NT2/D1 (cell line): Measurements from ENCODE around the gene KCNT1.

Experiments
- DNase-seq: peaks from one replicate; pipeline ENCODE4 v3.0.0-alpha.2; 2011; ENCODE audit warnings: low read depth, low spot score
- H3K27me3 ChIP-seq: 2 replicates; pipeline ENCODE4 v1.6.0; 2011; ENCODE audit warnings: mild to moderate bottlenecking; ENCODE audit not compliant: insufficient read length, insufficient read depth
- H3K36me3 ChIP-seq: 2 replicates; pipeline ENCODE4 v1.6.1; 2011; ENCODE audit warnings: mild to moderate bottlenecking, low read length, mixed read lengths; ENCODE audit not compliant: insufficient read depth, insufficient read length
- H3K4me1 ChIP-seq: 2 replicates; pipeline ENCODE4 v1.5.1; 2011; ENCODE audit not compliant: insufficient read depth, insufficient read length
- H3K4me3 ChIP-seq: 2 replicates; pipeline ENCODE4 v1.5.1; 2011; ENCODE audit warnings: low read depth; ENCODE audit not compliant: insufficient read length
- H3K9ac ChIP-seq: 2 replicates; pipeline ENCODE4 v1.6.0; 2011; ENCODE audit warnings: low read depth; ENCODE audit not compliant: insufficient read length
- H3K9me3 ChIP-seq: 2 replicates; pipeline ENCODE4 v1.5.1; 2011; ENCODE audit warnings: mild to moderate bottlenecking, low read length; ENCODE audit not compliant: insufficient read depth
- SUZ12 ChIP-seq: IDR thresholded peaks from 2 replicates; pipeline ENCODE4 v1.6.1; 2011; ENCODE audit not compliant: insufficient read length, insufficient read depth; ENCODE audit errors: extremely low read depth
- YY1 ChIP-seq: IDR thresholded peaks from 2 replicates; pipeline ENCODE4 v1.6.1; 2011; ENCODE audit not compliant: insufficient read length, insufficient read depth
- ZNF274 ChIP-seq: IDR thresholded peaks from 2 replicates; pipeline ENCODE4 v1.6.1; 2011; ENCODE audit warnings: mild to moderate bottlenecking, low read depth, low read length

The KCNT1 gene

GRCh38 chr9:135718616-135719015 lies 16.6 kb downstream of the KCNT1 start:
- Histone ChIP-seq H3K27me3 (peaks cover 33% of the 10 kb centered on the region), H3K9ac (no peak overlapping the region), H3K36me3 (no peaks in the 10 kb centered on the region), H3K9me3 (no peaks in the 10 kb centered on the region), H3K4me3 (no peak overlapping the region), H3K4me1 (peaks cover 20% of the 10 kb centered on the region)
- no peak for TF ChIP-seq ZNF274
- no peak for TF ChIP-seq SUZ12
- no peak for TF ChIP-seq YY1
- no peak for DNase-seq

- Histone ChIP-seq H3K27me3 (peaks cover 27% of the 10 kb centered on the region), H3K4me3 (no peak overlapping the region), H3K4me1 (peaks cover 26% of the 10 kb centered on the region), H3K9ac (no peak overlapping the region), H3K9me3 (no peaks in the 10 kb centered on the region), H3K36me3 (no peaks in the 10 kb centered on the region)
- TF ChIP-seq ZNF274 (no peak), YY1 (no peak), SUZ12 (no peak)
- no peak for DNase-seq
Measured at GRCh38 chr9:135719472-135719871, 17.5 kb downstream of the KCNT1 start.

GRCh38 chr9:135722365-135722764 lies 20.4 kb downstream of the KCNT1 start:
- Histone ChIP-seq H3K9me3 (no peaks in the 10 kb centered on the region), H3K4me1 (peaks cover 24% of the 10 kb centered on the region), H3K9ac (no peak overlapping the region), H3K36me3 (no peaks in the 10 kb centered on the region), H3K4me3 (no peak overlapping the region), H3K27me3 (peaks cover 4% of the 10 kb centered on the region)
- TF ChIP-seq ZNF274 (no peak), YY1 (no peak), SUZ12 (no peak)
- DNase-seq: no peak

GRCh38 chr9:135724186-135724787 lies 22.3 kb downstream of the KCNT1 start:
- H3K9ac ChIP-seq: no peak overlapping the region
- no peak for DNase-seq
- peaks cover 4% of the 10 kb centered on the region for H3K27me3 ChIP-seq
- TF ChIP-seq SUZ12: no peak
- no peak for TF ChIP-seq ZNF274
- no peak for TF ChIP-seq YY1
- peaks cover 24% of the 10 kb centered on the region for H3K4me1 ChIP-seq
- no peak overlapping the region for H3K4me3 ChIP-seq
- no peaks in the 10 kb centered on the region for H3K9me3 ChIP-seq
- no peaks in the 10 kb centered on the region for H3K36me3 ChIP-seq

GRCh38 chr9:135726138-135726853 lies 24.3 kb downstream of the KCNT1 start:
- TF ChIP-seq ZNF274 (no peak), YY1 (no peak)
- H3K27me3 ChIP-seq: peaks cover 4% of the 10 kb centered on the region
- DNase-seq: no peak

GRCh38 chr9:135727257-135727875 lies 25.4 kb downstream of the KCNT1 start:
- Histone ChIP-seq H3K27me3 (peaks cover 4% of the 10 kb centered on the region), H3K9me3 (peaks cover 13% of the 10 kb centered on the region; the same call in 1 of the 2 replicates), H3K9ac (no peak overlapping the region), H3K36me3 (no peaks in the 10 kb centered on the region), H3K4me3 (no peak overlapping the region), H3K4me1 (peaks cover 12% of the 10 kb centered on the region)
- no peak for DNase-seq
- TF ChIP-seq YY1: no peak
- TF ChIP-seq ZNF274: no peak
- TF ChIP-seq SUZ12: no peak

More at GRCh38 chr9:135726138-135726853, 24.3 kb downstream of the KCNT1 start:
- peaks cover 12% of the 10 kb centered on the region for H3K4me1 ChIP-seq
- H3K36me3 ChIP-seq: no peaks in the 10 kb centered on the region
- no peak overlapping the region for H3K9ac ChIP-seq
- peaks cover 5% of the 10 kb centered on the region; the same call in 1 of the 2 replicates for H3K9me3 ChIP-seq
- no peak overlapping the region for H3K4me3 ChIP-seq

GRCh38 chr9:135728436-135729110 lies 26.6 kb downstream of the KCNT1 start:
- Histone ChIP-seq H3K4me1 (peaks cover 9% of the 10 kb centered on the region), H3K4me3 (no peak overlapping the region), H3K36me3 (no peaks in the 10 kb centered on the region), H3K27me3 (peaks cover 4% of the 10 kb centered on the region), H3K9ac (no peak overlapping the region), H3K9me3 (peaks cover 18% of the 10 kb centered on the region; the same call in 1 of the 2 replicates)
- no peak for DNase-seq
- TF ChIP-seq SUZ12: no peak
- TF ChIP-seq YY1: no peak
- no peak for TF ChIP-seq ZNF274
